Stimulated activated CD8-positive, alpha-beta memory T cell treated with anti-CD3 and anti-CD28 coated beads, Interleukin-2, amount 100 ng/mL, for 1 hour (primary cell): Measurements from ENCODE around the gene HPCAL1.
"Not testable (repeated sequence)": the region's sequence is repeated elsewhere in the genome, so short reads cannot be mapped to it uniquely, and the experiment has no call there.

Experiments used
- DNase-seq, 2 donors: peaks; one replicate each; pipeline ENCODE4 v3.0.0-alpha.2; 2020; ENCODE audit warnings: low read depth in 2 of 2

The HPCAL1 gene

GRCh38 chr2:10284108-10284870, 18.4 kb upstream of the HPCAL1 start:
- no peak for DNase-seq

- no peak for DNase-seq
These were observed 17.5 kb upstream of the HPCAL1 start for GRCh38 chr2:10285191-10285555.

GRCh38 chr2:10285556-10286198, 17.0 kb upstream of the HPCAL1 start:
- DNase-seq: no peak

GRCh38 chr2:10286216-10287037, 16.3 kb upstream of the HPCAL1 start:
- no peak for DNase-seq

GRCh38 chr2:10287761-10288160, 14.9 kb upstream of the HPCAL1 start:
- no peak for DNase-seq

GRCh38 chr2:10288606-10289005, 14.1 kb upstream of the HPCAL1 start:
- DNase-seq: no peak

- DNase-seq: no peak
These were observed 13.4 kb upstream of the HPCAL1 start for GRCh38 chr2:10289352-10289751.

- no peak for DNase-seq
These were observed 12.8 kb upstream of the HPCAL1 start for GRCh38 chr2:10289891-10290290.

- DNase-seq: not testable (repeated sequence)
These were observed 11.3 kb upstream of the HPCAL1 start for GRCh38 chr2:10291376-10291775.

- DNase-seq: no peak
These were observed 10.7 kb upstream of the HPCAL1 start for GRCh38 chr2:10292033-10292432.

GRCh38 chr2:10293603-10294002, 9.1 kb upstream of the HPCAL1 start:
- no peak for DNase-seq

GRCh38 chr2:10294077-10294476, 8.6 kb upstream of the HPCAL1 start:
- DNase-seq: no peak

- not testable (repeated sequence) for DNase-seq
These were observed 7.1 kb upstream of the HPCAL1 start for GRCh38 chr2:10295649-10296048.

GRCh38 chr2:10296142-10296541, 6.6 kb upstream of the HPCAL1 start:
- no peak for DNase-seq

- no peak for DNase-seq
These were observed 5.4 kb upstream of the HPCAL1 start for GRCh38 chr2:10297191-10297830.

GRCh38 chr2:10297959-10298531, 4.7 kb upstream of the HPCAL1 start:
- peak in 1 of 2 donors; percentile 49 for DNase-seq

- not testable (repeated sequence) for DNase-seq
These were observed 3.9 kb upstream of the HPCAL1 start for GRCh38 chr2:10298777-10299176.

GRCh38 chr2:10300328-10300920, 2.3 kb upstream of the HPCAL1 start:
- DNase-seq: no peak

GRCh38 chr2:10300997-10301940, 1.4 kb upstream of the HPCAL1 start:
- no peak for DNase-seq

- no peak for DNase-seq
These were observed 694 bp upstream of the HPCAL1 start for GRCh38 chr2:10301941-10302478.
